Suprapubic skin (tissue), 3 donors: ENCODE results near the gene PTBP1.

Experiments used
- POLR2A ChIP-seq, 2 donors: fragments of 450-650 bp; IDR thresholded peaks; one replicate each; pipeline ENCODE4 v1.6.1; 2017; ENCODE audit warnings: antibody characterized with exemption in 2 of 2, mild to moderate bottlenecking in 2 of 2, moderate library complexity in 2 of 2
- TF ChIP-seq, protein P1 (sequence below), 2 donors: fragments of 200-600 bp in 1 of 2; fragments of 450-650 bp in 1 of 2; sonication (generic) in 1 of 2; IDR thresholded peaks; one replicate each; pipeline ENCODE4 v1.5.1; 2016 to 2019; ENCODE audit warnings: antibody characterized with exemption in 2 of 2, mild to moderate bottlenecking in 1 of 2, moderate library complexity in 1 of 2

DNA sequence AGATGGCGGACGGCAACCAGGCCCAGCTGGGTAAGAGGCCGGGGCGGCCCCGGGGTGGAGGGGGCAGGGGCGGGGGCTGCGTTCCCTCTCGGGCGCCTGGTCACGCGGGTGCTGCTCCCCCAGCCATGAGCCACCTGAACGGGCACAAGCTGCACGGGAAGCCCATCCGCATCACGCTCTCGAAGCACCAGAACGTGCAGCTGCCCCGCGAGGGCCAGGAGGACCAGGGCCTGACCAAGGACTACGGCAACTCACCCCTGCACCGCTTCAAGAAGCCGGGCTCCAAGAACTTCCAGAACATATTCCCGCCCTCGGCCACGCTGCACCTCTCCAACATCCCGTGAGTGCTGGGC lies 11.1 kb downstream of the PTBP1 start:
- TF ChIP-seq, protein P1, sequence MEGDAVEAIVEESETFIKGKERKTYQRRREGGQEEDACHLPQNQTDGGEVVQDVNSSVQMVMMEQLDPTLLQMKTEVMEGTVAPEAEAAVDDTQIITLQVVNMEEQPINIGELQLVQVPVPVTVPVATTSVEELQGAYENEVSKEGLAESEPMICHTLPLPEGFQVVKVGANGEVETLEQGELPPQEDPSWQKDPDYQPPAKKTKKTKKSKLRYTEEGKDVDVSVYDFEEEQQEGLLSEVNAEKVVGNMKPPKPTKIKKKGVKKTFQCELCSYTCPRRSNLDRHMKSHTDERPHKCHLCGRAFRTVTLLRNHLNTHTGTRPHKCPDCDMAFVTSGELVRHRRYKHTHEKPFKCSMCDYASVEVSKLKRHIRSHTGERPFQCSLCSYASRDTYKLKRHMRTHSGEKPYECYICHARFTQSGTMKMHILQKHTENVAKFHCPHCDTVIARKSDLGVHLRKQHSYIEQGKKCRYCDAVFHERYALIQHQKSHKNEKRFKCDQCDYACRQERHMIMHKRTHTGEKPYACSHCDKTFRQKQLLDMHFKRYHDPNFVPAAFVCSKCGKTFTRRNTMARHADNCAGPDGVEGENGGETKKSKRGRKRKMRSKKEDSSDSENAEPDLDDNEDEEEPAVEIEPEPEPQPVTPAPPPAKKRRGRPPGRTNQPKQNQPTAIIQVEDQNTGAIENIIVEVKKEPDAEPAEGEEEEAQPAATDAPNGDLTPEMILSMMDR (IDR thresholded peaks at IDR 0.05) = no peak
- TF ChIP-seq POLR2A (IDR thresholded peaks at IDR 0.05) = no peak
